ENCODE results near the gene CDC25B. TPM values are rescaled to one million over a fixed set of nuclear protein-coding genes. Genes with fewer than 3 reads are reported as not detected.
A peak's percentile ranks its signal among the peaks of the same experiment; 100 is the strongest.

The CDC25B gene
- total and polyA plus RNA-seq, 10 of the 15 experiments (the other 5 are each of a cell fraction or from before 2014, with no cell fraction given), result 4.6 to 58.8 (median 24.6) TPM

DNA sequence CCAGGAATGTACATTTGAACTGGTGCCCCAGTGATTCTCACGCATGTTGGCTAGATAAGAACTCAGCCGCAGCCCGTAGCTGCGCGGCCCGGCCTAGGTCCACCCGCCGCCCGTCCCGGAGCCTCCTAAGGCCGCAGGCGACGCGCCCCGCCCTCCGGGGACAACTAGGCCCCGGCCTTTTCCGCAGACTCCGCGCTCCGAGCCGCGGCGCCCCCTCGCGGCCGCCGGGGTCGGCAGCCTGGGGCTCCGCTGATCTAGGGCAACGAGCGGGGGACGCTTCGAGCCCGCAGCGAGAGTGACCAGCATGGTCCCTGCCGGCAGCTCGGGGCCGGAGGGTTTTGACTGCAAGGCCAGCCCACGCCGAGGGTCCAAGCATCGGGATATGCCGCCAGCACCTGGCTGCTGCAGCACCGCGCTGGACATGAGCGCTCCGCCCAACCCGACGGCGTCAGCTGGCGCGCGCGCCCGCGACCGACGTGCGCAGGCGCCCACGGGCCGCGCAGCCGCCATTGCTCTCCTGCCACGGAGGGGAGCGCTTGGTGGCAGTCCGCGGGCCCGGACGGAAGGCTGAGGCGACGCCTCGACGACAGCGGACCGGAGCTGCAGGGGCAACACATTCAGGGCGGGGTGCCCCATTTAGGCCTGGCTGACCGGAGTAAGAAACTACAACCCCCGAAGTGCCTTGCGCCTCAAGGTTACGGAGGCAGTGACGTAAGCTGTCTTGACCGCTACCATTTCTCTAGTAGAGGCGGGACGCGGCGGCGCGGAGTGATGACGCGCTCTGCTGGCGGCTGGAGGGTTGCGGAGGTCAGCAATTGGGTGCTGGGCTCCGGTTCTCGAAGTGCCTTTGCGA, 24.2 kb downstream of the CDC25B start, which contains the start of gene AP5S1 (continued):
- TF ChIP-seq, protein P1, sequence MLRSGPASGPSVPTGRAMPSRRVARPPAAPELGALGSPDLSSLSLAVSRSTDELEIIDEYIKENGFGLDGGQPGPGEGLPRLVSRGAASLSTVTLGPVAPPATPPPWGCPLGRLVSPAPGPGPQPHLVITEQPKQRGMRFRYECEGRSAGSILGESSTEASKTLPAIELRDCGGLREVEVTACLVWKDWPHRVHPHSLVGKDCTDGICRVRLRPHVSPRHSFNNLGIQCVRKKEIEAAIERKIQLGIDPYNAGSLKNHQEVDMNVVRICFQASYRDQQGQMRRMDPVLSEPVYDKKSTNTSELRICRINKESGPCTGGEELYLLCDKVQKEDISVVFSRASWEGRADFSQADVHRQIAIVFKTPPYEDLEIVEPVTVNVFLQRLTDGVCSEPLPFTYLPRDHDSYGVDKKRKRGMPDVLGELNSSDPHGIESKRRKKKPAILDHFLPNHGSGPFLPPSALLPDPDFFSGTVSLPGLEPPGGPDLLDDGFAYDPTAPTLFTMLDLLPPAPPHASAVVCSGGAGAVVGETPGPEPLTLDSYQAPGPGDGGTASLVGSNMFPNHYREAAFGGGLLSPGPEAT (IDR thresholded peaks at IDR 0.05; ENCODE audit: low read depth), result no peak
- peak; percentile 53 for TF ChIP-seq HDAC6 (IDR thresholded peaks at IDR 0.05; ENCODE audit: unreplicated experiment)
- TF ChIP-seq BHLHE40 (IDR thresholded peaks at IDR 0.05; ENCODE audit: borderline replicate concordance in 1 of 2, low read depth in 2 of 2, low read length in 1 of 2), result peak in 1 of 2 experiments; percentile 73; a peak in 2 of 4 replicates
- TF ChIP-seq, protein P2, sequence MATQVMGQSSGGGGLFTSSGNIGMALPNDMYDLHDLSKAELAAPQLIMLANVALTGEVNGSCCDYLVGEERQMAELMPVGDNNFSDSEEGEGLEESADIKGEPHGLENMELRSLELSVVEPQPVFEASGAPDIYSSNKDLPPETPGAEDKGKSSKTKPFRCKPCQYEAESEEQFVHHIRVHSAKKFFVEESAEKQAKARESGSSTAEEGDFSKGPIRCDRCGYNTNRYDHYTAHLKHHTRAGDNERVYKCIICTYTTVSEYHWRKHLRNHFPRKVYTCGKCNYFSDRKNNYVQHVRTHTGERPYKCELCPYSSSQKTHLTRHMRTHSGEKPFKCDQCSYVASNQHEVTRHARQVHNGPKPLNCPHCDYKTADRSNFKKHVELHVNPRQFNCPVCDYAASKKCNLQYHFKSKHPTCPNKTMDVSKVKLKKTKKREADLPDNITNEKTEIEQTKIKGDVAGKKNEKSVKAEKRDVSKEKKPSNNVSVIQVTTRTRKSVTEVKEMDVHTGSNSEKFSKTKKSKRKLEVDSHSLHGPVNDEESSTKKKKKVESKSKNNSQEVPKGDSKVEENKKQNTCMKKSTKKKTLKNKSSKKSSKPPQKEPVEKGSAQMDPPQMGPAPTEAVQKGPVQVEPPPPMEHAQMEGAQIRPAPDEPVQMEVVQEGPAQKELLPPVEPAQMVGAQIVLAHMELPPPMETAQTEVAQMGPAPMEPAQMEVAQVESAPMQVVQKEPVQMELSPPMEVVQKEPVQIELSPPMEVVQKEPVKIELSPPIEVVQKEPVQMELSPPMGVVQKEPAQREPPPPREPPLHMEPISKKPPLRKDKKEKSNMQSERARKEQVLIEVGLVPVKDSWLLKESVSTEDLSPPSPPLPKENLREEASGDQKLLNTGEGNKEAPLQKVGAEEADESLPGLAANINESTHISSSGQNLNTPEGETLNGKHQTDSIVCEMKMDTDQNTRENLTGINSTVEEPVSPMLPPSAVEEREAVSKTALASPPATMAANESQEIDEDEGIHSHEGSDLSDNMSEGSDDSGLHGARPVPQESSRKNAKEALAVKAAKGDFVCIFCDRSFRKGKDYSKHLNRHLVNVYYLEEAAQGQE (IDR thresholded peaks at IDR 0.05; ENCODE audit: low read depth, low read length), result no peak
- TF ChIP-seq TARDBP (IDR thresholded peaks at IDR 0.05; ENCODE audit: borderline replicate concordance), result no peak; the same call in none of the 2 replicates
- 0 out of 2 replicates have a peak, but pooled peaks have one; percentile 23 for TF ChIP-seq MTA2 (IDR thresholded peaks at IDR 0.05; ENCODE audit: low read depth)
- TF ChIP-seq ASH2L (IDR thresholded peaks at IDR 0.05; ENCODE audit: borderline replicate concordance, low read depth), result peak; percentile 97; the same call in 1 of the 2 replicates
- peak; percentile 22; the same call in 1 of the 2 replicates for TF ChIP-seq FOXK2 (IDR thresholded peaks at IDR 0.05)
- TF ChIP-seq NFYB (IDR thresholded peaks at IDR 0.05; ENCODE audit: insufficient read depth, low read depth, low read length), result 0 out of 2 replicates have a peak, but pooled peaks have one; percentile 40
- 0 out of 4 replicates have a peak, but pooled peaks of 1 of the 2 experiments have one; percentile 15 for TF ChIP-seq EP300 (IDR thresholded peaks at IDR 0.05; ENCODE audit: borderline replicate concordance in 1 of 2, control insufficient read depth in 1 of 2, low read depth in 2 of 2, low read length in 2 of 2)
- TF ChIP-seq NRF1 (conservative IDR thresholded peaks at IDR 0.05; ENCODE audit: low read depth, low read length), result peak; percentile 64
- TF ChIP-seq, protein P3, sequence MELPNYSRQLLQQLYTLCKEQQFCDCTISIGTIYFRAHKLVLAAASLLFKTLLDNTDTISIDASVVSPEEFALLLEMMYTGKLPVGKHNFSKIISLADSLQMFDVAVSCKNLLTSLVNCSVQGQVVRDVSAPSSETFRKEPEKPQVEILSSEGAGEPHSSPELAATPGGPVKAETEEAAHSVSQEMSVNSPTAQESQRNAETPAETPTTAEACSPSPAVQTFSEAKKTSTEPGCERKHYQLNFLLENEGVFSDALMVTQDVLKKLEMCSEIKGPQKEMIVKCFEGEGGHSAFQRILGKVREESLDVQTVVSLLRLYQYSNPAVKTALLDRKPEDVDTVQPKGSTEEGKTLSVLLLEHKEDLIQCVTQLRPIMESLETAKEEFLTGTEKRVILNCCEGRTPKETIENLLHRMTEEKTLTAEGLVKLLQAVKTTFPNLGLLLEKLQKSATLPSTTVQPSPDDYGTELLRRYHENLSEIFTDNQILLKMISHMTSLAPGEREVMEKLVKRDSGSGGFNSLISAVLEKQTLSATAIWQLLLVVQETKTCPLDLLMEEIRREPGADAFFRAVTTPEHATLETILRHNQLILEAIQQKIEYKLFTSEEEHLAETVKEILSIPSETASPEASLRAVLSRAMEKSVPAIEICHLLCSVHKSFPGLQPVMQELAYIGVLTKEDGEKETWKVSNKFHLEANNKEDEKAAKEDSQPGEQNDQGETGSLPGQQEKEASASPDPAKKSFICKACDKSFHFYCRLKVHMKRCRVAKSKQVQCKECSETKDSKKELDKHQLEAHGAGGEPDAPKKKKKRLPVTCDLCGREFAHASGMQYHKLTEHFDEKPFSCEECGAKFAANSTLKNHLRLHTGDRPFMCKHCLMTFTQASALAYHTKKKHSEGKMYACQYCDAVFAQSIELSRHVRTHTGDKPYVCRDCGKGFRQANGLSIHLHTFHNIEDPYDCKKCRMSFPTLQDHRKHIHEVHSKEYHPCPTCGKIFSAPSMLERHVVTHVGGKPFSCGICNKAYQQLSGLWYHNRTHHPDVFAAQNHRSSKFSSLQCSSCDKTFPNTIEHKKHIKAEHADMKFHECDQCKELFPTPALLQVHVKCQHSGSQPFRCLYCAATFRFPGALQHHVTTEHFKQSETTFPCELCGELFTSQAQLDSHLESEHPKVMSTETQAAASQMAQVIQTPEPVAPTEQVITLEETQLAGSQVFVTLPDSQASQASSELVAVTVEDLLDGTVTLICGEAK (IDR thresholded peaks at IDR 0.05; ENCODE audit: borderline replicate concordance), result peak; percentile 19; the same call in 1 of the 2 replicates
- TF ChIP-seq JUND (IDR thresholded peaks at IDR 0.05; ENCODE audit: low read depth, low read length), result no peak
- TF ChIP-seq SMARCA5 (IDR thresholded peaks at IDR 0.05), result peak; percentile 99
- TF ChIP-seq FOXM1 (IDR thresholded peaks at IDR 0.05; ENCODE audit: low read depth, low read length), result peak; percentile 39; the same call in 1 of the 2 replicates
- no peak for TF ChIP-seq CHD4 (IDR thresholded peaks at IDR 0.05)
- TF ChIP-seq MEF2B (IDR thresholded peaks at IDR 0.05; ENCODE audit: partially characterized antibody, poor library complexity, severe bottlenecking), result peak; percentile 32

Measured in GM12878 (cell line).